Endodermal cell (in vitro differentiated cells): ENCODE results near the gene KIAA1671. TPM values are rescaled to one million over a fixed set of nuclear protein-coding genes. Genes with fewer than 3 reads are reported as not detected.

ENCODE experiments used
- DNase-seq: peaks from one replicate; pipeline ENCODE4 v3.0.0-alpha.2; 2017
- H3K27ac ChIP-seq: 2 replicates; pipeline ENCODE4 v1.5.1; 2013; ENCODE audit warnings: mild to moderate bottlenecking, low read depth, low read length, moderate library complexity
- H3K27me3 ChIP-seq: 2 replicates; pipeline ENCODE4 v1.6.1; 2013; ENCODE audit warnings: mild to moderate bottlenecking, low read length, moderate library complexity; ENCODE audit not compliant: insufficient read depth, control insufficient read depth, poor library complexity, severe bottlenecking
- H3K36me3 ChIP-seq: 2 replicates; pipeline ENCODE4 v1.7.0; 2013; ENCODE audit warnings: mild to moderate bottlenecking, low read length, moderate library complexity; ENCODE audit not compliant: control insufficient read depth, insufficient read depth
- H3K4me1 ChIP-seq: one replicate; pipeline ENCODE4 v1.7.0; 2013; ENCODE audit warnings: low read length; ENCODE audit not compliant: control insufficient read depth, insufficient read depth
- H3K4me3 ChIP-seq: 2 replicates; pipeline ENCODE4 v1.5.1; 2013; ENCODE audit warnings: mild to moderate bottlenecking, low read length, moderate library complexity
- H3K9ac ChIP-seq: 2 replicates; pipeline ENCODE4 v1.6.1; 2013; ENCODE audit warnings: mild to moderate bottlenecking, low read length, moderate library complexity; ENCODE audit not compliant: poor library complexity, severe bottlenecking; ENCODE audit errors: extremely low read depth
- H3K9me3 ChIP-seq: 2 replicates; pipeline ENCODE4 v1.6.1; 2013; ENCODE audit warnings: mild to moderate bottlenecking, low read length, moderate library complexity; ENCODE audit not compliant: control insufficient read depth
- H3K27ac Mint-ChIP-seq: 2 replicates; pipeline ENCODE4 v1.8.0; 2020; ENCODE audit warnings: mixed read lengths
- H3K27me3 Mint-ChIP-seq: 2 replicates; pipeline ENCODE4 v1.8.0; 2021; ENCODE audit warnings: mild to moderate bottlenecking, mixed read lengths; ENCODE audit not compliant: insufficient read depth
- H3K36me3 Mint-ChIP-seq: 2 replicates; pipeline ENCODE4 v1.8.0; 2020; ENCODE audit warnings: low read depth, mixed read lengths
- H3K4me1 Mint-ChIP-seq: 2 replicates; pipeline ENCODE4 v1.8.0; 2020; ENCODE audit warnings: mixed read lengths
- H3K4me3 Mint-ChIP-seq: 2 replicates; pipeline ENCODE4 v1.8.0; 2020; ENCODE audit warnings: mild to moderate bottlenecking, moderate library complexity, mixed read lengths
- H3K9me3 Mint-ChIP-seq: 2 replicates; pipeline ENCODE4 v1.8.0; 2020; ENCODE audit warnings: mild to moderate bottlenecking, mixed read lengths
- CTCF ChIP-seq: fragments of 200-600 bp; sonication (generic); conservative IDR thresholded peaks from 2 replicates; pipeline ENCODE4 v1.5.0; 2021; ENCODE audit warnings: antibody characterized with exemption, mild to moderate bottlenecking
- WGBS, 2 experiments: methylation state at CpG; one replicate each; pipeline versions ENCODE4 v1.1.5 to v1.1.7; 2013; ENCODE audit warnings: missing lambda C conversion rate in 2 of 2, mixed read lengths in 1 of 2; ENCODE audit not compliant: insufficient coverage in 1 of 2, insufficient read length in 1 of 2; 5-methylcytosine and 5-hydroxymethylcytosine counted together
- total RNA-seq, 2 donors: library from RNA; stranded (reverse); fragmentation: NEBNext Ultra II Directional in 1 of 2; extraction: Animal tissue kit (Norgen Biotek cat#: 25700) in 1 of 2; gene quantifications; 2 replicates in 1 of 2; 3 replicates in 1 of 2; pipeline ENCODE4 v1.2.1, GENCODE V29; 2021

Gene KIAA1671
- total RNA-seq, 2 donors from 2014 or later: 38.8 to 43.7 TPM

DNA sequence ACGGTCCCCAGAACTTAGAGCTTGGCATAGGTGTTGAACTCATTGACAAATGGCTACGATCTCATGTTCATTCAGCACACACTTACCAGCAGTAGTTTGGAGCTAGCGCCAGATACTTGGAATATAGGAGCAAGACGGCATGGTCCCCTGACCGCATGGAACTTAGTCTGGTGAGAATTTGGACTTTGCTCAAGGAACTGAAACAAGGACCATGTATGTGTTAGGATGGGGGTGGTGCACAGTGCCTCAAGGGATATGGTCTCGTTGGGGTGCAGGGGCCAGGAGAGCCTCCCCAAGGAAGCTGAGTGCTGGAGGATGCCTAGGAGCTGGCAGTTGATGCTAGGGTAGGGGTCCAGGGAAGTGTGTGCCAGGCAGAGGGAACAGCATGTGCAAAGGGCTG is 119.2 kb downstream of the KIAA1671 start:
- H3K4me3 ChIP-seq: no peak overlapping the region
- no peak overlapping the region for H3K27ac ChIP-seq
- Mint-ChIP-seq H3K4me3 (no peak overlapping the region), H3K27ac (no peak overlapping the region), H3K9me3 (no peaks in the 10 kb centered on the region), H3K36me3 (no peaks in the 10 kb centered on the region), H3K4me1 (peaks cover 7% of the 10 kb centered on the region), H3K27me3 (no peaks in the 10 kb centered on the region)
- no peaks in the 10 kb centered on the region for H3K27me3 ChIP-seq
- no peak for DNase-seq
- WGBS, 2 experiments: 94 to 95% methylated on average over 5 to 6 of the region's 6 CpGs
- H3K36me3 ChIP-seq: no peaks in the 10 kb centered on the region
- peaks cover 6% of the 10 kb centered on the region for H3K4me1 ChIP-seq
- no peak overlapping the region for H3K9ac ChIP-seq
- no peaks in the 10 kb centered on the region for H3K9me3 ChIP-seq
- no peak for TF ChIP-seq CTCF

- no peak overlapping the region for H3K4me3 ChIP-seq
These were observed 119.9 kb downstream of the KIAA1671 start for GRCh38 chr22:25072406-25072805.

GRCh38 chr22:25076336-25076735 is 123.8 kb downstream of the KIAA1671 start:
- Histone ChIP-seq H3K27ac (no peak overlapping the region), H3K4me3 (no peak overlapping the region), H3K9ac (no peak overlapping the region), H3K27me3 (no peaks in the 10 kb centered on the region), H3K36me3 (no peaks in the 10 kb centered on the region), H3K9me3 (no peaks in the 10 kb centered on the region), H3K4me1 (peaks cover 6% of the 10 kb centered on the region)
- Mint-ChIP-seq H3K9me3 (no peaks in the 10 kb centered on the region), H3K4me3 (no peak overlapping the region), H3K4me1 (peaks cover 7% of the 10 kb centered on the region), H3K36me3 (no peaks in the 10 kb centered on the region), H3K27ac (peak overlapping the region; percentile 25), H3K27me3 (no peaks in the 10 kb centered on the region)
- WGBS, 2 experiments: 63 to 96% methylated on average over 4 of the region's 4 CpGs
- no peak for DNase-seq
- TF ChIP-seq CTCF: no peak

More at GRCh38 chr22:25072406-25072805, 119.9 kb downstream of the KIAA1671 start:
- WGBS, 2 experiments: 93 to 97% methylated on average over 5 to 7 of the region's 7 CpGs
- Mint-ChIP-seq H3K9me3 (no peaks in the 10 kb centered on the region), H3K4me1 (peaks cover 7% of the 10 kb centered on the region), H3K27me3 (no peaks in the 10 kb centered on the region), H3K4me3 (no peak overlapping the region), H3K27ac (peak overlapping the region; percentile 48), H3K36me3 (no peaks in the 10 kb centered on the region)
- no peaks in the 10 kb centered on the region for H3K9me3 ChIP-seq
- H3K9ac ChIP-seq: no peak overlapping the region
- H3K4me1 ChIP-seq: peaks cover 6% of the 10 kb centered on the region
- H3K27ac ChIP-seq: no peak overlapping the region
- no peaks in the 10 kb centered on the region for H3K27me3 ChIP-seq
- no peaks in the 10 kb centered on the region for H3K36me3 ChIP-seq
- no peak for TF ChIP-seq CTCF
- DNase-seq: no peak
